ENCODE results near the gene PEBP1. TPM values are rescaled to one million over a fixed set of nuclear protein-coding genes. Genes with fewer than 3 reads are reported as not detected.

Gene PEBP1
- total and polyA plus RNA-seq, 2 of the 4 experiments (the other 2 are of a cell fraction) = 129 to 161 TPM

DNA sequence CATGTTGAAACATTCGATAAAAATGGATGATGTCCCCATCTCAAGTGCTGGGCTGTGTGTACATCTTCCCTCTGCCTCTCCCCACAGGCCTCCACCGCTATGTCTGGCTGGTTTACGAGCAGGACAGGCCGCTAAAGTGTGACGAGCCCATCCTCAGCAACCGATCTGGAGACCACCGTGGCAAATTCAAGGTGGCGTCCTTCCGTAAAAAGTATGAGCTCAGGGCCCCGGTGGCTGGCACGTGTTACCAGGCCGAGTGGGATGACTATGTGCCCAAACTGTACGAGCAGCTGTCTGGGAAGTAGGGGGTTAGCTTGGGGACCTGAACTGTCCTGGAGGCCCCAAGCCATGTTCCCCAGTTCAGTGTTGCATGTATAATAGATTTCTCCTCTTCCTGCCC, 8.6 kb downstream of the PEBP1 start:
- intact Hi-C loops (cut with micrococcal nuclease) (no loop called here), dilution Hi-C loops (cut with HindIII; ENCODE audit: low sequenced_read_pairs, unreplicated experiment) (no loop called here), in situ Hi-C loops (cut with MboI; ENCODE audit: low sequenced_read_pairs) (loop anchor here (25.0 kb wide), 1 partner anchor 282 kb away; no protein-coding TSS in a partner anchor)
- no peak overlapping the region for H4K5ac ChIP-seq (ENCODE audit: low read depth, low read length)
- DNase-seq (no peak), ATAC-seq (ENCODE audit: low read depth) (no peak)
- no peak overlapping the region for H2BK120ac ChIP-seq (ENCODE audit: low read depth, low read length)
- no peak overlapping the region for H2AK9ac ChIP-seq (replicated peaks; ENCODE audit: low read depth, low read length, poor library complexity)
- BruUV-seq (replicated peaks) = no TSS peak
- POLR2A ChIA-PET (ENCODE audit: unreplicated experiment) = no interaction called here
- no peak overlapping the region for H2AFZ ChIP-seq (replicated peaks; ENCODE audit: low read length, poor library complexity)
- H2BK20ac ChIP-seq (ENCODE audit: low read depth, low read length) = no peak overlapping the region
- peaks cover 6 to 11% of the 10 kb centered on the region in 2 experiments for H3K79me1 ChIP-seq (ENCODE audit: low read depth in 1 of 2, low read length in 2 of 2)
- H4K91ac ChIP-seq (ENCODE audit: insufficient read depth, low read depth, low read length) = no peak overlapping the region
- no peak overlapping the region for H3K18ac ChIP-seq (ENCODE audit: low read depth, low read length)
- no peak overlapping the region for H2BK5ac ChIP-seq (ENCODE audit: low read depth, low read length, poor library complexity, severe bottlenecking)
- H3K9ac ChIP-seq (ENCODE audit: low read depth, low read length) = no peak overlapping the region
- no peaks in the 10 kb centered on the region for H3K9me1 ChIP-seq (ENCODE audit: insufficient read depth, low read length)
- H3K4ac ChIP-seq (ENCODE audit: low read depth, low read length) = no peak overlapping the region
- no peaks in the 10 kb centered on the region for H4K20me1 ChIP-seq (ENCODE audit: insufficient read depth, low read length)
- no peak overlapping the region for H3K4me3 ChIP-seq (ENCODE audit: insufficient read depth, low read depth, low read length)
- no peak overlapping the region for H4K8ac ChIP-seq (ENCODE audit: low read depth in 2 of 2, low read length in 2 of 2)
- H3K4me1 ChIP-seq (ENCODE audit: control insufficient read depth, insufficient read depth, low read length) = no peaks in the 10 kb centered on the region
- TF ChIP-seq CEBPB (IDR thresholded peaks at IDR 0.05; ENCODE audit: low read depth, low read length) = no peak
- no peak for TF ChIP-seq MXI1 (IDR thresholded peaks at IDR 0.05; ENCODE audit: borderline replicate concordance, low read depth, low read length)
- TF ChIP-seq FOS (IDR thresholded peaks at IDR 0.05; ENCODE audit: low read depth, low read length) = no peak
- TF ChIP-seq, protein P1, sequence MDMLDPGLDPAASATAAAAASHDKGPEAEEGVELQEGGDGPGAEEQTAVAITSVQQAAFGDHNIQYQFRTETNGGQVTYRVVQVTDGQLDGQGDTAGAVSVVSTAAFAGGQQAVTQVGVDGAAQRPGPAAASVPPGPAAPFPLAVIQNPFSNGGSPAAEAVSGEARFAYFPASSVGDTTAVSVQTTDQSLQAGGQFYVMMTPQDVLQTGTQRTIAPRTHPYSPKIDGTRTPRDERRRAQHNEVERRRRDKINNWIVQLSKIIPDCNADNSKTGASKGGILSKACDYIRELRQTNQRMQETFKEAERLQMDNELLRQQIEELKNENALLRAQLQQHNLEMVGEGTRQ (IDR thresholded peaks at IDR 0.05; ENCODE audit: low read depth, low read length) = no peak
- TF ChIP-seq SMC3 (IDR thresholded peaks at IDR 0.05; ENCODE audit: low read depth, low read length) = no peak
- TF ChIP-seq RCOR1 (IDR thresholded peaks at IDR 0.05; ENCODE audit: insufficient replicate concordance, low read length) = no peak
- no peak for TF ChIP-seq MAZ (IDR thresholded peaks at IDR 0.05; ENCODE audit: borderline replicate concordance, low read depth, low read length)
- TF ChIP-seq MAFK (IDR thresholded peaks at IDR 0.05; ENCODE audit: low read depth, low read length) = no peak
- no peak for TF ChIP-seq RAD21 (IDR thresholded peaks at IDR 0.05; ENCODE audit: low read length)
- no peak for TF ChIP-seq CHD1 (IDR thresholded peaks at IDR 0.05; ENCODE audit: low read depth, low read length)
- TF ChIP-seq POLR2A (IDR thresholded peaks at IDR 0.05; ENCODE audit: low read depth, low read length) = no peak
- no peak overlapping the region for H2AK5ac ChIP-seq (ENCODE audit: low read depth, low read length)
- 87% methylated on average over 6 of the region's 13 CpGs; no CpG with 5 or more reads in 1 of the 2 experiments for WGBS, 2 experiments (ENCODE audit: extremely low coverage in 2 of 2, insufficient read length in 1 of 2)
- H3K36me3 ChIP-seq (ENCODE audit: control insufficient read depth, insufficient read depth, low read length) = peaks cover 44% of the 10 kb centered on the region
- H3K23ac ChIP-seq (ENCODE audit: low read depth, low read length) = no peak overlapping the region
- no peak overlapping the region for H3K56ac ChIP-seq (ENCODE audit: extremely low read depth, insufficient read depth, low read length)
- H2BK15ac ChIP-seq (ENCODE audit: low read depth, low read length) = no peak overlapping the region
- no peak overlapping the region for H3K4me2 ChIP-seq (ENCODE audit: low read depth, low read length)
- no peaks in the 10 kb centered on the region for H3K9me3 ChIP-seq (ENCODE audit: control insufficient read depth, insufficient read depth, low read length)
- CTCF ChIA-PET = no interaction called here
- no peak overlapping the region for H3K27ac ChIP-seq (ENCODE audit: insufficient read depth, low read length)
- no peak overlapping the region for H3K14ac ChIP-seq (replicated peaks; ENCODE audit: low read depth, low read length)
- H3K27me3 ChIP-seq (ENCODE audit: control insufficient read depth, insufficient read depth, low read length) = no peaks in the 10 kb centered on the region

Data from IMR-90 (cell line).